CD4-positive, alpha-beta T cell treated with Interleukin-6 at 100 ng/mL for 8 hours (primary cell): ENCODE measurements around the gene AFG3L2.
"Not testable (repeated sequence)": the region's sequence is repeated elsewhere in the genome, so short reads cannot be mapped to it uniquely, and the experiment has no call there.

Experiments
- DNase-seq: peaks from one replicate; pipeline ENCODE4 v3.0.0-alpha.2; 2020; ENCODE audit warnings: mixed read lengths, low spot score

Gene AFG3L2

GRCh38 chr18:12376754-12377555, at the start of gene AFG3L2:
AFG3L2 (minus strand) TSS chr18:12377227; CDS start chr18:12377082, 145 bp downstream.
- DNase-seq: peak; percentile 100

GRCh38 chr18:12424252-12424651, 47.2 kb upstream of the AFG3L2 start:
- DNase-seq: no peak

GRCh38 chr18:12423820-12424219, 46.8 kb upstream of the AFG3L2 start:
- DNase-seq: no peak

GRCh38 chr18:12423393-12423792, 46.4 kb upstream of the AFG3L2 start:
- DNase-seq: no peak

GRCh38 chr18:12422936-12423335, 45.9 kb upstream of the AFG3L2 start:
- no peak for DNase-seq

GRCh38 chr18:12421732-12422131, 44.7 kb upstream of the AFG3L2 start:
- no peak for DNase-seq

GRCh38 chr18:12420821-12421421, 43.9 kb upstream of the AFG3L2 start:
- DNase-seq: no peak

- DNase-seq: no peak
Measured at GRCh38 chr18:12417687-12418086, 40.7 kb upstream of the AFG3L2 start.

GRCh38 chr18:12416098-12416729, 39.2 kb upstream of the AFG3L2 start:
- no peak for DNase-seq

- no peak for DNase-seq
Measured at GRCh38 chr18:12411456-12411855, 34.4 kb upstream of the AFG3L2 start.

- DNase-seq: not testable (repeated sequence)
Measured at GRCh38 chr18:12410747-12411146, 33.7 kb upstream of the AFG3L2 start.

GRCh38 chr18:12410081-12410481, 33.1 kb upstream of the AFG3L2 start:
- no peak for DNase-seq

GRCh38 chr18:12409469-12409868, 32.4 kb upstream of the AFG3L2 start:
- no peak for DNase-seq

- DNase-seq: no peak
Measured at GRCh38 chr18:12408247-12408869, 31.3 kb upstream of the AFG3L2 start.

- DNase-seq: no peak
Measured at GRCh38 chr18:12406371-12407111, 29.5 kb upstream of the AFG3L2 start.

- DNase-seq: no peak
Measured at GRCh38 chr18:12405066-12405465, 28.0 kb upstream of the AFG3L2 start.

GRCh38 chr18:12403601-12404506, 26.8 kb upstream of the AFG3L2 start:
- DNase-seq: no peak

GRCh38 chr18:12401881-12402280, 24.9 kb upstream of the AFG3L2 start:
- no peak for DNase-seq

GRCh38 chr18:12399231-12399630, 22.2 kb upstream of the AFG3L2 start:
- DNase-seq: no peak

GRCh38 chr18:12398625-12399024, 21.6 kb upstream of the AFG3L2 start:
- DNase-seq: no peak

- DNase-seq: no peak
Measured at GRCh38 chr18:12397793-12398192, 20.8 kb upstream of the AFG3L2 start.
